Activated naive CD8-positive, alpha-beta T cell treated with anti-CD3 and anti-CD28 coated beads for 36 hours (primary cell): ENCODE data around the gene TBC1D8B. TPM values are rescaled to one million over a fixed set of nuclear protein-coding genes. Genes with fewer than 3 reads are reported as not detected.
"Not testable (repeated sequence)": the region's sequence is repeated elsewhere in the genome, so short reads cannot be mapped to it uniquely, and the experiment has no call there.

Source experiments
- DNase-seq: peaks from one replicate; pipeline ENCODE4 v3.0.0; 2021
- H3K27ac Mint-ChIP-seq: one replicate; pipeline ENCODE4 v1.8.0; 2022; ENCODE audit warnings: mild to moderate bottlenecking, moderate library complexity, mixed read lengths
- H3K27me3 Mint-ChIP-seq: one replicate; pipeline ENCODE4 v1.8.0; 2022; ENCODE audit warnings: mild to moderate bottlenecking, mixed read lengths
- H3K36me3 Mint-ChIP-seq: one replicate; pipeline ENCODE4 v1.8.0; 2021; ENCODE audit warnings: mild to moderate bottlenecking, mixed read lengths
- H3K4me1 Mint-ChIP-seq: one replicate; pipeline ENCODE4 v1.8.0; 2021; ENCODE audit warnings: mixed read lengths
- H3K4me3 Mint-ChIP-seq: one replicate; pipeline ENCODE4 v1.8.0; 2022; ENCODE audit warnings: mild to moderate bottlenecking, moderate library complexity, mixed read lengths
- H3K9me3 Mint-ChIP-seq: one replicate; pipeline ENCODE4 v1.8.0; 2022; ENCODE audit warnings: mixed read lengths
- total RNA-seq, 2 experiments: library from RNA; stranded (reverse); gene quantifications; one replicate each; pipeline ENCODE4 v1.2.3, GENCODE V29; 2021

Gene TBC1D8B
- 1 to 10 TPM in 1 of 2 experiments, under 1 TPM in 1; 0.90 to 1.2 TPM for total RNA-seq

- Mint-ChIP-seq H3K4me1 (peaks cover 3% of the 10 kb centered on the region), H3K27ac (peak within 1 kb of the TSS; percentile 16), H3K4me3 (peak within 1 kb of the TSS; percentile 88), H3K9me3 (no peaks in the 10 kb centered on the region), H3K36me3 (no peaks in the 10 kb centered on the region), H3K27me3 (peaks cover 41% of the 10 kb centered on the region)
- peak; percentile 5 for DNase-seq
Measured at GRCh38 chrX:106802388-106803275, at the start of gene TBC1D8B. Gene TBC1D8B (plus strand): TSS chrX:106802673. CDS start chrX:106802854, 181 bp downstream.

- H3K4me3 Mint-ChIP-seq, H3K27ac Mint-ChIP-seq, H3K36me3 Mint-ChIP-seq, H3K4me1 Mint-ChIP-seq, H3K27me3 Mint-ChIP-seq, DNase-seq, H3K9me3 Mint-ChIP-seq: not testable (repeated sequence)
Measured at GRCh38 chrX:106769288-106769687, 33.2 kb upstream of the TBC1D8B start.

DNA sequence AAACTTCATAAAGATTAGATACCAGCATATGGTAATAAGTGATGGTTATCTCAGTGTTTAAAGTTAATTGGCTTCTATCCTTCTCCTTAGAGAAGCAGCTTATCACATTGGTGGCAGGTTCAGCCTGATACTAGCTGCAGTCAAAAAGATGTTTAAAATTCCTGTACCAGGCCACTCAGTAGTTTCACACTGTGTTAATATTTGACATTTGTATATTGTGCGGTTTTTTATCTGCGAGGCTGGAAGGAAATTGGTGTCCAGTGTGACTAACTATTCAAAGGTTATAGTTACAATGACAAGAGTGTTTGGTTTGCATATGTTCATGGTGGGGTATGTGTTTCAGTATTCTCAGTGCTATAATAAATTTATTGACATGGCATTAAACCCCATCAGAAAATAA is 27.5 kb upstream of the TBC1D8B start:
- no peaks in the 10 kb centered on the region for H3K9me3 Mint-ChIP-seq
- H3K27ac Mint-ChIP-seq = no peak overlapping the region
- no peaks in the 10 kb centered on the region for H3K4me1 Mint-ChIP-seq
- no peak for DNase-seq
- H3K36me3 Mint-ChIP-seq = no peaks in the 10 kb centered on the region
- peaks cover 7% of the 10 kb centered on the region for H3K27me3 Mint-ChIP-seq
- no peak overlapping the region for H3K4me3 Mint-ChIP-seq

DNA sequence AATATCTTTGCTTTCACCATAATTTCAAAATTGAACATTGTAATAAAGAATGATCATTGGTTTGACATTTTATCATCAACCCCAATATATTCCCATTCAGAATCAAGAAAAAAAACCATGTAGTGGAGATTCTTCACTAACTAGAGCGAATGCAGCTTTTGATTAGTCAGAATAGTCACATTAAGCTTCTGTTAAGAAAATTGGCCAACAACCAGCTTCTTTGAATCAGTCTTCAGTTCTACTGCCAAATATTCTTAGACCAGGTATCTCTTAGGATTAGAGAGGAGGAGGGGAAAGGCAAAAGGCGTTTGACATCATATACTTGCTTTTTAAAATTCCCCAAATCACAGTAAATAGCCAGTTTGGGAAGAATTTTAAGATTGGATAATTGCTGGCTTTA is 22.2 kb upstream of the TBC1D8B start:
- Mint-ChIP-seq H3K27me3 (peaks cover 6% of the 10 kb centered on the region), H3K4me3 (no peak overlapping the region), H3K27ac (no peak overlapping the region), H3K9me3 (no peaks in the 10 kb centered on the region), H3K4me1 (no peaks in the 10 kb centered on the region), H3K36me3 (no peaks in the 10 kb centered on the region)
- DNase-seq = no peak

GRCh38 chrX:106780664-106781377 is 21.7 kb upstream of the TBC1D8B start:
- H3K4me1 Mint-ChIP-seq = no peaks in the 10 kb centered on the region
- H3K27ac Mint-ChIP-seq = no peak overlapping the region

DNA sequence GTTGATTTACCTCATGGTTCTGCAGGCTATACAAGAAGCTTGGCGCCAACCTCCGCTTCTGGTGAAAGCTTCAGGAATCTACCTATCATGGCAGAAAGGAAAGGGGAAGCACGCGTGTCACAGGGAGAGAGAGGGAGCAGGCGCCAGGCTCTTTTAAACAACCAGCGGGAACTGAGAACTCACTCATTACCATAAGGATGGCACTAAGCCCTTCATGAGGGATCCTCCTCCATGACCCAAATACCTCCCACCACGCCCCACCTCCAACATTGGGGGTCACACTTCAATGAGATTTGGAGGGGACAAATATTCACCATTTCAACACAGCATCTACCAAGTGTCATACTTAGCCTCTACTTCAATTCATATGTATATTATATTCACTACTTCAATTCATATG is 18.8 kb upstream of the TBC1D8B start:
- H3K27me3 Mint-ChIP-seq = peaks cover 9% of the 10 kb centered on the region
- DNase-seq = no peak
- H3K9me3 Mint-ChIP-seq = no peaks in the 10 kb centered on the region
- no peaks in the 10 kb centered on the region for H3K36me3 Mint-ChIP-seq
- H3K27ac Mint-ChIP-seq = no peak overlapping the region
- no peak overlapping the region for H3K4me3 Mint-ChIP-seq
- no peaks in the 10 kb centered on the region for H3K4me1 Mint-ChIP-seq

More at GRCh38 chrX:106780664-106781377, 21.7 kb upstream of the TBC1D8B start:
- Mint-ChIP-seq H3K27me3 (peaks cover 9% of the 10 kb centered on the region), H3K9me3 (no peaks in the 10 kb centered on the region), H3K36me3 (no peaks in the 10 kb centered on the region), H3K4me3 (no peak overlapping the region)
- no peak for DNase-seq

DNA sequence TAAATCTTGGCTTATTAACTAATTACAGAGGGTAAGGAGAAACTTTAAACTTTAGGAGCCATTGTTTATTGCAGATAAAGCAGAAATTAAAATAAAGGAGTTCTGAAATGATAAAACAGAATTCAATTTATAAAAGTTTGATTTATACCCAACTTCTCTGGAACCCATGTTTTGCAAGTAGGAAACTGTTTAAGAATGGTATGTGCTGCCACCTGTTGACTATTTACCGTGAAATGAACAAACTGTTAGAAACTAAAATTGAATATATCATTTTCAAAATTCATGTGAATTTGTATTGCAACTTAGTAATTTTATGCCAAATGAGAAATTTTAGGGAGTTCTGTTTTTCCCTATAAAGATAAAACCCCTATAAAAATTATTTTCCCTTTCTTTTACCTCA is 11.0 kb upstream of the TBC1D8B start:
- DNase-seq = no peak
- Mint-ChIP-seq H3K27me3 (no peaks in the 10 kb centered on the region), H3K36me3 (no peaks in the 10 kb centered on the region), H3K4me3 (no peak overlapping the region), H3K9me3 (no peaks in the 10 kb centered on the region), H3K4me1 (no peaks in the 10 kb centered on the region), H3K27ac (no peak overlapping the region)

GRCh38 chrX:106802063-106802387 is 448 bp upstream of the TBC1D8B start:
- Mint-ChIP-seq H3K36me3 (no peaks in the 10 kb centered on the region), H3K9me3 (no peaks in the 10 kb centered on the region), H3K4me1 (peaks cover 3% of the 10 kb centered on the region), H3K27ac (no peak overlapping the region), H3K27me3 (peaks cover 40% of the 10 kb centered on the region), H3K4me3 (peak overlapping the region; percentile 88)
- DNase-seq = no peak

DNA sequence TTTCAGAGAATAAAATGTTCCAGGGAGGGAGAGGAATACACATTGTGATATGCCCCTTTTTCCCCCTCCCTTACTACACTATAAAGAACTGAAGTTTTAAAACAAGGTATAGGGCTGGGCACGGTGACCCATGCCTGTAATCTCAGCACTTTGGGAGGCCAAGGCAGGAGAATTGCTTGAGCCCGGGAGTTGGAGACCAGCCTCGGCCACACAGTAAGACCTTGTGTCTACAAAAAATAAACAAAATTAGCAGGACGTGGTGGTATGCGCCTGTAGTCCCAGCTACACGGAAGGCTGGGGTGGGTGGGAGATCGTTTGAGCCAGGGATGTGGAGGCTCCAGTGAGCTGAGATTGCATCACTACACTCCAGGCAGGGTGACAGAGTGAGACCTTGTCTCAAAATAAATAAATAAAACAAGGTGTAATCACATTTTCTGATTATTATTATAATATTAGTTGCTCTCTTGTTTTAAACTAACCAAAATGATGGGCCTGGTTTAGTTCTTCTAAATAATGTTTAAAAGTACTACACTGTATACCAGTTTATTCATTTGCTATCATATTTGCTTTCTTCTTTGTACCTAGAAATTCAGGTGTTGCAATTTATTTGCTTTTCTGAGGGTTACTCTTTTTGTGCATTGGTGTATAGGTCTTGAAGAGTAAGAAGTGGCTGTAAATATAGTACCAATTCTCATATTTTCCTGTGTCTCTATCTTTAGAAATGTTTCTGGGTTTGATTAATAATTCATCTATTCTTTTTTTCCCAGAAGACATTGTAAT is 8.8 kb downstream of the TBC1D8B start:
- Mint-ChIP-seq H3K27me3 (peaks cover 6% of the 10 kb centered on the region), H3K4me3 (no peak overlapping the region), H3K9me3 (no peaks in the 10 kb centered on the region), H3K4me1 (no peaks in the 10 kb centered on the region), H3K27ac (no peak overlapping the region), H3K36me3 (no peaks in the 10 kb centered on the region)
- no peak for DNase-seq

- H3K9me3 Mint-ChIP-seq, H3K27ac Mint-ChIP-seq, H3K4me1 Mint-ChIP-seq, H3K27me3 Mint-ChIP-seq, H3K4me3 Mint-ChIP-seq, H3K36me3 Mint-ChIP-seq, DNase-seq: not testable (repeated sequence)
Measured at GRCh38 chrX:106812930-106813329, 10.5 kb downstream of the TBC1D8B start.

DNA sequence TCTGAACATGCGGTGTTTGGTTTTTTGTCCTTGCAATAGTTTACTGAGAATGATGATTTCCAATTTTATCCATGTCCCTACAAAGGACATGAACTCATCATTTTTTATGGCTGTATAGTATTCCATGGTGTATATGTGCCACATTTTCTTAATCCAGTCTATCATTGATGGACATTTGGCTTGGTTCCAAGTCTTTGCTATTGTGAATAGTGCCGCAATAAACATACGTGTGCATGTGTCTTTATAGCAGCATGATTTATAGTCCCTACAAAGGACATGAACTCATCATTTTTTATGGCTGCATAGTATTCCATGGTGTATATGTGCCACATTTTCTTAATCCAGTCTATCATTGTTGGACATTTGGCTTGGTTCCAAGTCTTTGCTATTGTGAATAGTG is 11.6 kb downstream of the TBC1D8B start:
- not testable (repeated sequence) for H3K27ac Mint-ChIP-seq, H3K9me3 Mint-ChIP-seq, H3K4me3 Mint-ChIP-seq, DNase-seq, H3K27me3 Mint-ChIP-seq, H3K4me1 Mint-ChIP-seq, H3K36me3 Mint-ChIP-seq

- peak; percentile 1 for DNase-seq
- Mint-ChIP-seq H3K27me3 (no peaks in the 10 kb centered on the region), H3K4me3 (no peak overlapping the region), H3K36me3 (no peaks in the 10 kb centered on the region), H3K9me3 (peaks cover 2% of the 10 kb centered on the region), H3K4me1 (no peaks in the 10 kb centered on the region), H3K27ac (no peak overlapping the region)
Measured at GRCh38 chrX:106862972-106863688, 60.7 kb downstream of the TBC1D8B start.

DNA sequence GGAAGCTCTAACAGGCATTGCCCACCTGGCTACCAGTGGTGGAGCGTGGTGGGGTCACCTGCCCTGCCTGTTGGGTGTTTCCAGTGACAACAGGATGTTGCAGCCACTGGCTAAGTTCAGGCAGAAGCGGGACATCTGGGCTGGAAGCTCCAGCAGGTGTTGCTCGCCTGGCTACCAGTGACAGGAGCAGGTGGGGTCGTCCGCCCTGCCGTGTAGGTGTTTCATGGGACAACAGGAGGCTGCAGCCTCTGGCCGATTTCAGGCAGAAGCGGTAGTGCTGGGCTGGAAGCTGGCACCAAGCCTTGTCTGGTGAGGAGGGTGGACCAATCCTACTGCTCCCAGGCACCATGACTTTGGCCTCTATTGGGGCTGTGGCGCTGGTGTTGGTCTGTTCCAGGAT is 61.2 kb downstream of the TBC1D8B start:
- H3K9me3 Mint-ChIP-seq = peaks cover 2% of the 10 kb centered on the region
- no peak overlapping the region for H3K4me3 Mint-ChIP-seq
- no peaks in the 10 kb centered on the region for H3K36me3 Mint-ChIP-seq
- no peaks in the 10 kb centered on the region for H3K4me1 Mint-ChIP-seq
- H3K27ac Mint-ChIP-seq = no peak overlapping the region
- no peak for DNase-seq
- H3K27me3 Mint-ChIP-seq = no peaks in the 10 kb centered on the region

GRCh38 chrX:106872796-106873195 is 70.3 kb downstream of the TBC1D8B start:
- H3K4me3 Mint-ChIP-seq, H3K4me1 Mint-ChIP-seq, H3K9me3 Mint-ChIP-seq, H3K27ac Mint-ChIP-seq, DNase-seq, H3K27me3 Mint-ChIP-seq, H3K36me3 Mint-ChIP-seq: not testable (repeated sequence)

DNA sequence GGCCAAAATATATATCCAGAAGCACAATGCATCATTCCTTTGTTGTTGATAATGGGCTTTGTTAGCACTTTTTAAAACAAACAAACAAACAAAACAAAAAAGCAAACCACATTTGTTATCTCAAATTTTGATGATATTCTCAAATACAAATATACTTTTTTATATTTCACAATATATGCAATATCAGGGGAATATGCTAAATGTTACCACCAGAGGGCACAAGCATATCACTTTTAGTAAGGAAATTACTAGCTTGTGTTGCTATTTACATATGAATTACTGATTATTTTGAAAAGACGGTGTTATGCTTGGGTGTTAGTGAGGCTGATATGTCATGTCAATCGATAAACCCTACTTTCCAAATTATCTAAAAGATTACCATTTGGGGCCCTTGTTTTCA is 71.6 kb downstream of the TBC1D8B start:
- Mint-ChIP-seq H3K9me3 (no peaks in the 10 kb centered on the region), H3K36me3 (no peaks in the 10 kb centered on the region), H3K4me3 (no peak overlapping the region), H3K4me1 (no peaks in the 10 kb centered on the region), H3K27ac (no peak overlapping the region), H3K27me3 (peaks cover 7% of the 10 kb centered on the region)
- no peak for DNase-seq
